GM23338 (cell line): Measurements from ENCODE around the gene ARID1B.

Experiments used
- CREB1 ChIP-seq: fragments of 250-450 bp; sonication (Bioruptor Pico); IDR thresholded peaks from 2 replicates; pipeline ENCODE4 v1.5.0; 2020; ENCODE audit warnings: low read depth, mild to moderate bottlenecking, moderate library complexity
- EZH2 ChIP-seq: fragments of 200-600 bp; sonication (generic); IDR thresholded peaks from one replicate; pipeline ENCODE4 v1.8.0; 2017; ENCODE audit warnings: antibody characterized with exemption, mild to moderate bottlenecking, low read depth; ENCODE audit not compliant: unreplicated experiment
- EZH2phosphoT487 ChIP-seq: fragments of 200-600 bp; sonication (generic); IDR thresholded peaks from one replicate; pipeline ENCODE4 v1.8.1; 2018; ENCODE audit warnings: antibody characterized with exemption; ENCODE audit not compliant: unreplicated experiment
- JUNB ChIP-seq: IDR thresholded peaks from one replicate; pipeline ENCODE4 v1.6.1; 2016; ENCODE audit warnings: antibody characterized with exemption; ENCODE audit not compliant: unreplicated experiment
- POLR2AphosphoS5 ChIP-seq: IDR thresholded peaks from 2 replicates; pipeline ENCODE4 v1.6.1; 2016; ENCODE audit warnings: antibody characterized with exemption, low read depth
- TF ChIP-seq, protein P1 (sequence below), 2 experiments: fragments of 200-600 bp in 1 of 2; sonication (generic) in 1 of 2; conservative IDR thresholded peaks; 2 replicates each; pipeline versions ENCODE4 v1.5.1 to v1.6.1; 2016 to 2017; ENCODE audit warnings: antibody characterized with exemption in 2 of 2, low read depth in 2 of 2, mild to moderate bottlenecking in 2 of 2, moderate library complexity in 1 of 2

DNA sequence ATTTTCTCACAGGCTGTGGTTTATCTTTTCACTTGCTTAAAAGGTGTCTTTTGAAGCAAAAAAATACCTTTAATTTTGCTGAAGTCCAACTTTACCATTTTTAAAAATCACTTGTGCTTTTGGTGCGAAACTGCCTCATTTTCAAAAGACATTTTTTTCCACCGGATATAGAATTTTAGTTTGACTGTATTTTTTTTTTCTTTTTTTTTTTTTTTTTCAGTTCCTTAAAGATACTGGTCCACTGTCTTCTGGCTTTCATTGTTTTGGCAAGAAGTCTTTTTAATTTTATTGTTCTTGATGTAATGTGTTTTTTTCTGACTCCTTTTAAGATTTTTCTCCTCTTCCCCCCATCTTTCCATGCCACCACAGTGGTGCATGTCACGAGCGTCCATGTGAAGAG is 198.2 kb downstream of the ARID1B start:
- TF ChIP-seq, protein P1, sequence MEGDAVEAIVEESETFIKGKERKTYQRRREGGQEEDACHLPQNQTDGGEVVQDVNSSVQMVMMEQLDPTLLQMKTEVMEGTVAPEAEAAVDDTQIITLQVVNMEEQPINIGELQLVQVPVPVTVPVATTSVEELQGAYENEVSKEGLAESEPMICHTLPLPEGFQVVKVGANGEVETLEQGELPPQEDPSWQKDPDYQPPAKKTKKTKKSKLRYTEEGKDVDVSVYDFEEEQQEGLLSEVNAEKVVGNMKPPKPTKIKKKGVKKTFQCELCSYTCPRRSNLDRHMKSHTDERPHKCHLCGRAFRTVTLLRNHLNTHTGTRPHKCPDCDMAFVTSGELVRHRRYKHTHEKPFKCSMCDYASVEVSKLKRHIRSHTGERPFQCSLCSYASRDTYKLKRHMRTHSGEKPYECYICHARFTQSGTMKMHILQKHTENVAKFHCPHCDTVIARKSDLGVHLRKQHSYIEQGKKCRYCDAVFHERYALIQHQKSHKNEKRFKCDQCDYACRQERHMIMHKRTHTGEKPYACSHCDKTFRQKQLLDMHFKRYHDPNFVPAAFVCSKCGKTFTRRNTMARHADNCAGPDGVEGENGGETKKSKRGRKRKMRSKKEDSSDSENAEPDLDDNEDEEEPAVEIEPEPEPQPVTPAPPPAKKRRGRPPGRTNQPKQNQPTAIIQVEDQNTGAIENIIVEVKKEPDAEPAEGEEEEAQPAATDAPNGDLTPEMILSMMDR (conservative IDR thresholded peaks at IDR 0.05; ENCODE audit: low read depth in 2 of 2) = no peak
- TF ChIP-seq POLR2AphosphoS5 (no peak), EZH2phosphoT487 (no peak), EZH2 (no peak), JUNB (no peak), CREB1 (CRISPR knock-in tag) (no peak)
